Adrenal gland (tissue), 12 donors: Measurements from ENCODE around the gene AP2A2. TPM values are rescaled to one million over a fixed set of nuclear protein-coding genes. Genes with fewer than 3 reads are reported as not detected.

Experiments
- DNase-seq, 7 donors: peaks; one replicate each; pipeline ENCODE4 v3.0.0-alpha.2; 2019 to 2020
- H3K27ac ChIP-seq, 5 donors: fragments of 200-600 bp; sonication (generic) in 4 of 5; 1 replicate in 3 of 5; 2 replicates in 2 of 5; pipeline versions ENCODE4 v1.5.1 to v1.8.0; 2016 to 2020; ENCODE audit warnings: mild to moderate bottlenecking in 1 of 5
- H3K27me3 ChIP-seq: fragments of 200-600 bp; 2 replicates; pipeline ENCODE4 v1.8.0; 2021
- H3K36me3 ChIP-seq, 2 donors: fragments of 200-600 bp; replicated peaks in 1 of 2; 1 replicate in 1 of 2; 2 replicates in 1 of 2; pipeline versions ENCODE4 v1.5.1 to v1.8.0; 2018 to 2022
- H3K4me1 ChIP-seq, 2 donors: fragments of 200-600 bp; replicated peaks in 1 of 2; 1 replicate in 1 of 2; 2 replicates in 1 of 2; pipeline versions ENCODE4 v1.5.1 to v1.8.0; 2018 to 2021
- H3K4me3 ChIP-seq, 4 donors: fragments of 200-600 bp; sonication (generic) in 3 of 4; one replicate each; pipeline ENCODE4 v1.5.1; 2016 to 2018
- H3K9me3 ChIP-seq, 3 donors: fragments of 200-600 bp; sonication (generic) in 1 of 3; replicated peaks in 1 of 3; 1 replicate in 2 of 3; 2 replicates in 1 of 3; pipeline versions ENCODE4 v1.5.1 to v1.8.0; 2016 to 2021
- POLR2A ChIP-seq, 2 donors: fragments of 450-650 bp; IDR thresholded peaks; one replicate each; pipeline ENCODE4 v1.6.1; 2017; ENCODE audit warnings: antibody characterized with exemption in 2 of 2, mild to moderate bottlenecking in 2 of 2, moderate library complexity in 1 of 2
- WGBS, 4 donors: extraction: QIAGEN DNeasy Blood & Tissue Kit in 2 of 4; methylation state at CpG; one replicate each; pipeline versions ENCODE4 v1.1.5 to v1.1.7; 2013 to 2017; 5-methylcytosine and 5-hydroxymethylcytosine counted together
- intact Hi-C, 2 donors: fragments of 100-400 bp; cut with DNase I; formaldehyde crosslinking; loops; one replicate each; pipeline versions ENCODE4 v1.14.1 to v1.15.0; 2022 to 2023
- polyA plus RNA-seq, 3 donors: library from polyadenylated mRNA; stranded (reverse); fragments of 200-250 nt in 2 of 3; fragments of 350-450 nt in 1 of 3; fragmentation: Illumina TruSeq in 1 of 3; extraction: RNeasy Lipid Tissue Mini Kit (QIAGEN cat#74804) in 1 of 3; gene quantifications; one replicate each; pipeline ENCODE4 v1.2.3, GENCODE V29; 2013 to 2014
- total RNA-seq, 9 donors: library from RNA; depleted of rRNA in 4 of 9; stranded (reverse); fragments of >200 nt in 4 of 9; fragments of 120-200 nt in 1 of 9; fragmentation: NEBNext Ultra II Directional in 1 of 9; extraction: Animal tissue kit (Norgen Biotek cat#: 25700) in 1 of 9; gene quantifications; one replicate each; pipeline versions ENCODE4 v1.1.0 to v1.2.4, GENCODE V29; 2013 to 2023
- TF ChIP-seq, protein P1 (sequence below), 6 experiments: fragments of 450-650 bp in 4 of 6; fragments of 200-600 bp in 2 of 6; sonication (generic) in 1 of 6; IDR thresholded peaks; 1 replicate in 5 of 6; 2 replicates in 1 of 6; pipeline versions ENCODE4 v1.5.1 to v1.8.0; 2016 to 2021; ENCODE audit warnings: antibody characterized with exemption in 6 of 6, mild to moderate bottlenecking in 2 of 6, moderate library complexity in 1 of 6
- donor health status: healthy with polysubstance abuse.
- donor health status: Bipolar disorder and iron deficiency.
- donor health status: DM: yes; HTN: yes; CAD: no.
- donor health status: DM: no; HTN: no; CAD: no.
- donor health status: DM: no; HTN: no; CAD: no.
- donor health status: DM: yes; HTN: yes; CAD: no.

AP2A2 gene
- total and polyA plus RNA-seq, 12 donors, result 15.3 to 115 (median 73.1) TPM

DNA sequence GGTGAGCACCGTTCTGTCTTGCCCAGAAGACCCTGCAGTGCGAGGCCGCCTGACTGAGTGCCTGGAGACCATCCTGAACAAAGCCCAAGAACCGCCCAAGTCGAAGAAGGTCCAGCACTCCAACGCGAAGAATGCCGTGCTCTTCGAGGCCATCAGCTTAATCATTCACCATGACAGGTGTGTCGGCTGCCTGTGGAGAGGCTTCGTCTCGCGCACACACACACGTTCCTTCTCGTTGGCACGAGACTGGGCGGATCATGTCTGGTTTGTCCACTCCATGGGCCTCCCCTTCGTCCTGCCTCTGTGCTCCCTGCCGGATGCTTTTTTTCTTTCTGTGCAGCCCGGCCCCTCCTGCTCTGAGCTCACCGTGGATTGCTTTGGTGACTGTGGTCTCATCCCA is 59.7 kb downstream of the AP2A2 start:
- Histone ChIP-seq H3K9me3 (no peaks in the 10 kb centered on the region), H3K4me3 (no peak overlapping the region), H3K27me3 (no peaks in the 10 kb centered on the region), H3K27ac (no peak overlapping the region), H3K36me3 (peaks cover 0 to 80% of the 10 kb centered on the region in 2 donors), H3K4me1 (no peaks in the 10 kb centered on the region)
- intact Hi-C loops, result no loop called here
- no peak for DNase-seq
- 87 to 92% (median 90%) methylated on average over 20 to 21 of the region's 21 CpGs for WGBS, 4 donors
- TF ChIP-seq, protein P1, sequence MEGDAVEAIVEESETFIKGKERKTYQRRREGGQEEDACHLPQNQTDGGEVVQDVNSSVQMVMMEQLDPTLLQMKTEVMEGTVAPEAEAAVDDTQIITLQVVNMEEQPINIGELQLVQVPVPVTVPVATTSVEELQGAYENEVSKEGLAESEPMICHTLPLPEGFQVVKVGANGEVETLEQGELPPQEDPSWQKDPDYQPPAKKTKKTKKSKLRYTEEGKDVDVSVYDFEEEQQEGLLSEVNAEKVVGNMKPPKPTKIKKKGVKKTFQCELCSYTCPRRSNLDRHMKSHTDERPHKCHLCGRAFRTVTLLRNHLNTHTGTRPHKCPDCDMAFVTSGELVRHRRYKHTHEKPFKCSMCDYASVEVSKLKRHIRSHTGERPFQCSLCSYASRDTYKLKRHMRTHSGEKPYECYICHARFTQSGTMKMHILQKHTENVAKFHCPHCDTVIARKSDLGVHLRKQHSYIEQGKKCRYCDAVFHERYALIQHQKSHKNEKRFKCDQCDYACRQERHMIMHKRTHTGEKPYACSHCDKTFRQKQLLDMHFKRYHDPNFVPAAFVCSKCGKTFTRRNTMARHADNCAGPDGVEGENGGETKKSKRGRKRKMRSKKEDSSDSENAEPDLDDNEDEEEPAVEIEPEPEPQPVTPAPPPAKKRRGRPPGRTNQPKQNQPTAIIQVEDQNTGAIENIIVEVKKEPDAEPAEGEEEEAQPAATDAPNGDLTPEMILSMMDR (IDR thresholded peaks at IDR 0.05), result no peak
- TF ChIP-seq POLR2A (IDR thresholded peaks at IDR 0.05), result no peak

DNA sequence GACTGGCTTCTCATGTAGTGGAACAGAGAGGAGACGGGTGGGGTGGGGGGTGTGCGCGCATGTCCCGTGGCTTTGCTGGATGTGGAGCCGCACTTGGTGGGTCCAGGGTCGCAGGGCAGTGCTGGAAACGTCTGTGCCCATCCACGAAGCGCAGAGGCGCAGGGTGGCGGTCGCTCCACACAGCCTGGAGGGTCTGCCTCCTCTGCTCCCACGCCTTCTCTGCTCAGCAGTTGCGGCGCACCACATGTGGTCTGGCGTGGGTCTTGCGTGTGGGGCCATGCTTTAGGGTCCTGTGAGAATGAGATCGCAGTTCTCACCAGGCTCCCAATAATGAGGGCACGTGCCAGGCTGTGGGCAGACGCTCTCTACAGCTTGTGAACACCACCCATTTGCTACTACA is 60.2 kb downstream of the AP2A2 start:
- no peak overlapping the region for H3K27ac ChIP-seq
- peaks cover 0 to 80% of the 10 kb centered on the region in 2 donors for H3K36me3 ChIP-seq
- TF ChIP-seq POLR2A (IDR thresholded peaks at IDR 0.05), result no peak
- TF ChIP-seq, protein P1 (IDR thresholded peaks at IDR 0.05), result no peak
- H3K4me1 ChIP-seq, result no peaks in the 10 kb centered on the region
- intact Hi-C loops, result no loop called here
- no peaks in the 10 kb centered on the region for H3K9me3 ChIP-seq
- H3K27me3 ChIP-seq, result no peaks in the 10 kb centered on the region
- DNase-seq, result no peak
- H3K4me3 ChIP-seq, result no peak overlapping the region
- WGBS, 4 donors, result 96 to 97% (median 96%) methylated on average over 5 to 20 of the region's 20 CpGs

DNA sequence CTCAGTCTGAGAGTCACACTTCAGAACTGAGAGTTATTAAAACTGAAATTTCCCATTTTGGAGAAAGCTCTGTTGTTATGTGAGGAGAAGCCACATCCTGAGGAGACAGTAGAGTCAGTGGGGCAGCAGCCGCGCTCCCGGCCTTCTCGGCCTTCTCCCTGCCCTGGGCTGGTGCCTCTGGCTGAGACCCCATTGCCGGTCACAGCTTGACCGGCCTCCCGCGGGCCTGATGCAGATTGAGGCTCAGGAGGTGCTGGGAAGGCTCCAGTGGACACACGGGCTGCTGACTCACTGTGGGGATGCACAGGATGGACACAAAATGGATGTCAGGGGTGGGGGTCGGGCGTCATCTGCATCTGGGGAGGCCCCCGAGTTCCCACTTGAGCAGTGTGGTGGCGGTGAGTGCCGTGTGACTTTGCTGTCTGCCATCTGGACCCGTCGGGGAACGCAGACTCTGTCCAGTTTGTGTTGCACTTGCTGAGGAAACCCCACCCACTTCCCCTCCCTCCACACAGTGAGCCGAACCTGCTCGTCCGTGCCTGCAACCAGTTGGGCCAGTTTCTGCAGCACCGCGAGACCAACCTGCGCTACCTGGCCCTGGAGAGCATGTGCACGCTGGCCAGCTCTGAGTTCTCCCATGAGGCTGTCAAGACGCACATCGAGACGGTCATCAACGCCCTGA is 60.7 kb downstream of the AP2A2 start:
- H3K36me3 ChIP-seq, result peaks cover 0 to 76% of the 10 kb centered on the region in 2 donors
- TF ChIP-seq, protein P1 (IDR thresholded peaks at IDR 0.05), result no peak
- no peak for TF ChIP-seq POLR2A (IDR thresholded peaks at IDR 0.05)

DNA sequence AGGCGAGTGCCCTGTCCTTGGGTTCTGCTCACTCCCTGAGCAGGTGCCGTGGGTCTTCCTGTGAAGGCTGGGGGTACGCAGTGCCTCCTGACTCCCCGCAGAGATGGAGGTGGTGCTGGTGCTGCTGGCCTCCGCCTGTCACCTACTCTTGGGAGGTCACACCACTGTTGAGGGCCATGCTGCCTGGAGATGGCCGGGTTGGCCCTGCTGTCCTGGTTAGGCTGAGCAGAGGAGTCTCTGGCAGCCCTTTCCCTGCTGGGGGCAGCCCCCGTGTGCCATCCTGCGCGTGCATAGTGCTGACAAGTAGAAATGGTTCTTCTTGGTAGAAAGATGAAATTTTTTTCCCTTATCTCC is 61.3 kb downstream of the AP2A2 start:
- H3K27ac ChIP-seq, result no peak overlapping the region
- H3K27me3 ChIP-seq, result no peaks in the 10 kb centered on the region
- H3K4me1 ChIP-seq, result no peaks in the 10 kb centered on the region
- TF ChIP-seq, protein P1 (IDR thresholded peaks at IDR 0.05), result no peak
- no peak for TF ChIP-seq POLR2A (IDR thresholded peaks at IDR 0.05)
- intact Hi-C loops, result no loop called here
- WGBS, 4 donors, result 96 to 100% (median 98%) methylated on average over 4 to 9 of the region's 9 CpGs; no CpG with 5 or more reads in 1 of the 4 donors
- DNase-seq, result no peak
- peaks cover 0 to 72% of the 10 kb centered on the region in 2 donors for H3K36me3 ChIP-seq
- H3K4me3 ChIP-seq, result no peak overlapping the region
- no peaks in the 10 kb centered on the region for H3K9me3 ChIP-seq

More for the DNA sequence above, 60.7 kb downstream of the AP2A2 start:
- H3K4me1 ChIP-seq, result no peaks in the 10 kb centered on the region
- no peak overlapping the region for H3K27ac ChIP-seq
- no peak for DNase-seq
- WGBS, 4 donors, result 87 to 91% (median 90%) methylated on average over 14 to 28 of the region's 28 CpGs
- H3K27me3 ChIP-seq, result no peaks in the 10 kb centered on the region
- intact Hi-C loops, result no loop called here
- H3K4me3 ChIP-seq, result no peak overlapping the region
- no peaks in the 10 kb centered on the region for H3K9me3 ChIP-seq
